ENCODE measurements around the gene MARS2. TPM values are rescaled to one million over a fixed set of nuclear protein-coding genes. Genes with fewer than 3 reads are reported as not detected.
"Not testable (repeated sequence)": the region's sequence is repeated elsewhere in the genome, so short reads cannot be mapped to it uniquely, and the experiment has no call there.

The MARS2 gene
- total RNA-seq, 2 donors from 2014 or later: 16.2 to 31.4 TPM

- no peak overlapping the region for H3K27ac Mint-ChIP-seq
- H3K9me3 Mint-ChIP-seq: no peaks in the 10 kb centered on the region
- H3K4me1 Mint-ChIP-seq (ENCODE audit: low read depth in 2 of 2): no peaks in the 10 kb centered on the region
- H3K27me3 Mint-ChIP-seq: peaks cover 22 to 28% of the 10 kb centered on the region in 2 donors
- no peak for ATAC-seq
- DNase-seq (ENCODE audit: low spot score): no peak
- H3K4me3 Mint-ChIP-seq: no peak overlapping the region
- H3K36me3 Mint-ChIP-seq: no peaks in the 10 kb centered on the region
These were observed 27.7 kb upstream of the MARS2 start for GRCh38 chr2:197677483-197677882.

- not testable (repeated sequence) for H3K36me3 Mint-ChIP-seq; H3K4me1 Mint-ChIP-seq (ENCODE audit: low read depth in 2 of 2); H3K9me3 Mint-ChIP-seq; DNase-seq (ENCODE audit: low spot score); H3K4me3 Mint-ChIP-seq; H3K27ac Mint-ChIP-seq; ATAC-seq
- H3K27me3 Mint-ChIP-seq: peaks cover 11 to 28% of the 10 kb centered on the region in 2 donors
These were observed 10.0 kb upstream of the MARS2 start for GRCh38 chr2:197695206-197695605.

- H3K27ac Mint-ChIP-seq; ATAC-seq; H3K9me3 Mint-ChIP-seq; H3K36me3 Mint-ChIP-seq; H3K4me3 Mint-ChIP-seq; H3K4me1 Mint-ChIP-seq (ENCODE audit: low read depth in 2 of 2); DNase-seq (ENCODE audit: low spot score): not testable (repeated sequence)
- peaks cover 15 to 28% of the 10 kb centered on the region in 2 donors for H3K27me3 Mint-ChIP-seq
These were observed 9.2 kb upstream of the MARS2 start for GRCh38 chr2:197695971-197696370.

- H3K27me3 Mint-ChIP-seq: peaks cover 17 to 31% of the 10 kb centered on the region in 2 donors
- H3K9me3 Mint-ChIP-seq; H3K4me1 Mint-ChIP-seq (ENCODE audit: low read depth in 2 of 2); ATAC-seq; H3K36me3 Mint-ChIP-seq; H3K4me3 Mint-ChIP-seq; H3K27ac Mint-ChIP-seq; DNase-seq (ENCODE audit: low spot score): not testable (repeated sequence)
These were observed 8.6 kb upstream of the MARS2 start for GRCh38 chr2:197696571-197696970.

- not testable (repeated sequence) for H3K27ac Mint-ChIP-seq; H3K4me1 Mint-ChIP-seq (ENCODE audit: low read depth in 2 of 2); DNase-seq (ENCODE audit: low spot score); ATAC-seq; H3K36me3 Mint-ChIP-seq; H3K4me3 Mint-ChIP-seq; H3K9me3 Mint-ChIP-seq
- peaks cover 20 to 31% of the 10 kb centered on the region in 2 donors for H3K27me3 Mint-ChIP-seq
These were observed 5.4 kb upstream of the MARS2 start for GRCh38 chr2:197699724-197700123.

GRCh38 chr2:197700960-197701359 is 4.2 kb upstream of the MARS2 start:
- Mint-ChIP-seq H3K4me3 (no peak overlapping the region), H3K36me3 (peaks cover 10% of the 10 kb centered on the region), H3K9me3 (no peaks in the 10 kb centered on the region), H3K27ac (no peak overlapping the region), H3K27me3 (peaks cover 20 to 25% of the 10 kb centered on the region in 2 donors), H3K4me1 (ENCODE audit: low read depth in 2 of 2) (peaks cover 4 to 13% of the 10 kb centered on the region in 2 donors)
- no peak for DNase-seq (ENCODE audit: low spot score)
- no peak for ATAC-seq

GRCh38 chr2:197704434-197705120 is 592 bp upstream of the MARS2 start:
- Mint-ChIP-seq H3K27me3 (peaks cover 12 to 16% of the 10 kb centered on the region in 2 donors), H3K9me3 (no peaks in the 10 kb centered on the region), H3K36me3 (peaks cover 19% of the 10 kb centered on the region), H3K4me3 (peak overlapping the region; percentile 83), H3K4me1 (ENCODE audit: low read depth in 2 of 2) (peaks cover 26 to 33% of the 10 kb centered on the region in 2 donors), H3K27ac (peak overlapping the region; percentile 77 to 94)
- DNase-seq (ENCODE audit: low spot score) (no peak), ATAC-seq (peak; percentile 40 to 58)

- H3K4me1 Mint-ChIP-seq (ENCODE audit: low read depth in 2 of 2): peaks cover 35 to 36% of the 10 kb centered on the region in 2 donors
- H3K27ac Mint-ChIP-seq: peak overlapping the region; percentile 77 to 94
- peaks cover 7 to 9% of the 10 kb centered on the region in 2 donors for H3K27me3 Mint-ChIP-seq
- no peaks in the 10 kb centered on the region for H3K9me3 Mint-ChIP-seq
- H3K36me3 Mint-ChIP-seq: peaks cover 19% of the 10 kb centered on the region
- peak overlapping the region; percentile 83 for H3K4me3 Mint-ChIP-seq
- ATAC-seq (peak in 1 of 2 donors; percentile 67), DNase-seq (ENCODE audit: low spot score) (peak; percentile 71)
These were observed 1.0 kb downstream of the MARS2 start for GRCh38 chr2:197705912-197706838.

- peak overlapping the region; percentile 83 for H3K4me3 Mint-ChIP-seq
- H3K27me3 Mint-ChIP-seq: peaks cover 3 to 8% of the 10 kb centered on the region in 2 donors
- ATAC-seq: no peak
- H3K36me3 Mint-ChIP-seq: peaks cover 19% of the 10 kb centered on the region
- H3K27ac Mint-ChIP-seq: no peak overlapping the region
- no peak for DNase-seq (ENCODE audit: low spot score)
- peaks cover 35 to 36% of the 10 kb centered on the region in 2 donors for H3K4me1 Mint-ChIP-seq (ENCODE audit: low read depth in 2 of 2)
- no peaks in the 10 kb centered on the region for H3K9me3 Mint-ChIP-seq
These were observed 1.7 kb downstream of the MARS2 start for GRCh38 chr2:197706839-197707207.

GRCh38 chr2:197707316-197708213 is 2.4 kb downstream of the MARS2 start:
- no peak for DNase-seq (ENCODE audit: low spot score)
- ATAC-seq: no peak
- peaks cover 1 to 5% of the 10 kb centered on the region in 2 donors for H3K27me3 Mint-ChIP-seq
- peaks cover 16% of the 10 kb centered on the region for H3K36me3 Mint-ChIP-seq
- H3K4me1 Mint-ChIP-seq (ENCODE audit: low read depth in 2 of 2): peaks cover 35 to 36% of the 10 kb centered on the region in 2 donors
- H3K9me3 Mint-ChIP-seq: no peaks in the 10 kb centered on the region
- H3K27ac Mint-ChIP-seq: no peak overlapping the region
- H3K4me3 Mint-ChIP-seq: peak overlapping the region; percentile 83

GRCh38 chr2:197708331-197708730 is 3.2 kb downstream of the MARS2 start:
- H3K27me3 Mint-ChIP-seq: no peaks in the 10 kb centered on the region
- H3K4me3 Mint-ChIP-seq: peak overlapping the region; percentile 54
- ATAC-seq (no peak), DNase-seq (ENCODE audit: low spot score) (no peak)
- H3K9me3 Mint-ChIP-seq: no peaks in the 10 kb centered on the region
- H3K4me1 Mint-ChIP-seq (ENCODE audit: low read depth in 2 of 2): peaks cover 39 to 42% of the 10 kb centered on the region in 2 donors
- peaks cover 19% of the 10 kb centered on the region for H3K36me3 Mint-ChIP-seq
- H3K27ac Mint-ChIP-seq: no peak overlapping the region

- not testable (repeated sequence) for ATAC-seq; H3K27ac Mint-ChIP-seq; H3K9me3 Mint-ChIP-seq; H3K27me3 Mint-ChIP-seq; DNase-seq (ENCODE audit: low spot score)
- peak overlapping the region; percentile 54 for H3K4me3 Mint-ChIP-seq
- peaks cover 19% of the 10 kb centered on the region for H3K36me3 Mint-ChIP-seq
- H3K4me1 Mint-ChIP-seq (ENCODE audit: low read depth in 2 of 2): peaks cover 39 to 43% of the 10 kb centered on the region in 2 donors
These were observed 4.0 kb downstream of the MARS2 start for GRCh38 chr2:197709140-197709539.

GRCh38 chr2:197710424-197711042 is 5.4 kb downstream of the MARS2 start:
- Mint-ChIP-seq H3K4me3 (peak overlapping the region; percentile 54), H3K9me3 (no peaks in the 10 kb centered on the region), H3K27me3 (no peaks in the 10 kb centered on the region), H3K36me3 (peaks cover 19% of the 10 kb centered on the region), H3K27ac (no peak overlapping the region), H3K4me1 (ENCODE audit: low read depth in 2 of 2) (peaks cover 36 to 38% of the 10 kb centered on the region in 2 donors)
- ATAC-seq: peak in 1 of 2 donors; percentile 65
- DNase-seq (ENCODE audit: low spot score): no peak
